Tibial artery (tissue), 4 donors: ENCODE results near the gene ATP5F1D.

Source experiments
- DNase-seq, 2 donors: peaks; one replicate each; pipeline ENCODE4 v3.0.0-alpha.2; 2019
- H3K27ac ChIP-seq, 2 donors: fragments of 200-600 bp; sonication (generic) in 1 of 2; 1 replicate in 1 of 2; 2 replicates in 1 of 2; pipeline ENCODE4 v1.5.1; 2018 to 2019; ENCODE audit warnings: mild to moderate bottlenecking in 1 of 2
- H3K27me3 ChIP-seq, 2 donors: fragments of 200-600 bp; sonication (generic) in 1 of 2; one replicate each; pipeline versions ENCODE4 v1.5.1 to v1.6.0; 2016 to 2019
- H3K36me3 ChIP-seq, 3 donors: fragments of 200-600 bp; sonication (generic) in 2 of 3; one replicate each; pipeline ENCODE4 v1.5.1; 2016 to 2019; ENCODE audit warnings: mild to moderate bottlenecking in 2 of 3
- H3K4me1 ChIP-seq, 4 donors: fragments of 200-600 bp; sonication (generic) in 2 of 4; 1 replicate in 3 of 4; 2 replicates in 1 of 4; pipeline ENCODE4 v1.5.1; 2016 to 2019
- H3K4me3 ChIP-seq, 2 donors: fragments of 200-600 bp; sonication (generic) in 1 of 2; 1 replicate in 1 of 2; 2 replicates in 1 of 2; pipeline ENCODE4 v1.5.1; 2018 to 2019; ENCODE audit warnings: mild to moderate bottlenecking in 2 of 2
- H3K9me3 ChIP-seq, 3 donors: fragments of 200-600 bp; sonication (generic) in 1 of 3; one replicate each; pipeline ENCODE4 v1.5.1; 2016 to 2019
- CTCF ChIP-seq, 2 experiments: fragments of 200-600 bp in 1 of 2; fragments of 450-650 bp in 1 of 2; IDR thresholded peaks; one replicate each; pipeline ENCODE4 v1.5.1; 2017 to 2019; ENCODE audit warnings: antibody characterized with exemption in 2 of 2, mild to moderate bottlenecking in 1 of 2, moderate library complexity in 1 of 2
- intact Hi-C: fragments of 100-400 bp; cut with DNase I; formaldehyde crosslinking; loops from one replicate; pipeline ENCODE4 v1.15.0; 2023; ENCODE audit warnings: low total_unique reads

ATP5F1D gene

DNA sequence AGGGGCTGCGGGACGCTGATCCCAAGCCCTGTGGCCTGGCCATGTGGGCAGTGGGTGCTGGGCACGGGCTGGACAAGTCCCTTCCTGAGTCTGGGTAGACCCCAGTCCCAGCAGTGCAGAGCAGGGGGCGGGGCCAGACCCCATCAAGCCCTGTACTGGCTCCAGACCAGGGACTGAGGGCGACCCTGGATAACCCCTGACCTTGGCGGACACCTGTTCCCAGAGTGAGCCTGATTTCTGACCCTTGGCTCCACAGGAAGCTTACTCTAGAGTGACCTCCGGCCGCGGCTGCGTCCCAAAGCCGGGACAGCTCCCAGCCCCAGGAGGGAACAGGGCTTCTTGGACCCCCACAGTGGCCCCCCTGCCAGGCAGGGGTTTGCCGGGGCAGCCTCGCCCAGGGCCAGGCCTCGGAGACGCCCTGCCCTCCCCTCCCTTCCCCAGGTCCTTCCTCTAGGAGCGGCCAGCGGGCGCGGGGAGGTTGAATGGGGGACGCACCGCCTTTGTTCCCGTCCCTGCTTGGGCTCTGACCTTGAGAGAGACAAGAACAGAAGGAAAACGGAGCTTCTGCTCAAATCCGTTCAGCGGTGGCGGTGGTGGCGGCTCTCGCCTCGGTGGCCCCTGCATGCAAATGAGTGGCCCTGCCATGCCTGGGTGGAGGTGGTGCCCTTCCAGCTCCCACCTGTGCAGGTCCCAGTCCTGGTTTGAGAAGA is 41.8 kb downstream of the ATP5F1D start:
- H3K9me3 ChIP-seq, result no peaks in the 10 kb centered on the region
- peaks cover 4 to 13% (median 10%) of the 10 kb centered on the region in 3 donors for H3K36me3 ChIP-seq
- TF ChIP-seq CTCF (IDR thresholded peaks at IDR 0.05), result no peak
- intact Hi-C loops, result loop anchor here (5.0 kb wide), 1 partner anchor 89 kb away; no protein-coding TSS in a partner anchor
- H3K27ac ChIP-seq, result no peak overlapping the region
- DNase-seq, result no peak
- peaks cover 3 to 53% of the 10 kb centered on the region in 2 donors for H3K27me3 ChIP-seq
- peaks cover 0 to 30% (median 18%) of the 10 kb centered on the region in 4 donors for H3K4me1 ChIP-seq
- no peak overlapping the region for H3K4me3 ChIP-seq

DNA sequence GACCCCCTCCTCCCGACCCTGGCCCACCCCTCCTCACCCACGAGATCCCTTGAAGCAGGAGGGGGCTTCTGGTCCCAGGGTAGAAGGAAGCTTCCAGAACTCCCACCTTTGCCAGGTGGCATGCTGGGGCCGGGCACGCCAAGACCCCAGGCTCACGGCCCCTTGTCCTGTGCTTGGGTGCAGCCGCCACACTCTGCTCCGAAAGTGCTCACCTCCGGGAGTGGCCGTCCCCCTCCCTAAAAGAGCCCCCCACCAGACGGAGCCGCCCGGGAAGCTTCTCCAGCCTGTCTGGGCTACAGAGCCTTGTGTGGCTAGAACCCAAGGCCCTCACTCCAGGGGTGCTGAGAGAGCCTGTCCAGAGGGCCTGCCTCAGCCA is 42.4 kb downstream of the ATP5F1D start:
- H3K27me3 ChIP-seq, result peaks cover 3 to 58% of the 10 kb centered on the region in 2 donors
- intact Hi-C loops, result loop anchor here (5.0 kb wide), 1 partner anchor 88 kb away; no protein-coding TSS in a partner anchor
- H3K27ac ChIP-seq, result no peak overlapping the region

DNA sequence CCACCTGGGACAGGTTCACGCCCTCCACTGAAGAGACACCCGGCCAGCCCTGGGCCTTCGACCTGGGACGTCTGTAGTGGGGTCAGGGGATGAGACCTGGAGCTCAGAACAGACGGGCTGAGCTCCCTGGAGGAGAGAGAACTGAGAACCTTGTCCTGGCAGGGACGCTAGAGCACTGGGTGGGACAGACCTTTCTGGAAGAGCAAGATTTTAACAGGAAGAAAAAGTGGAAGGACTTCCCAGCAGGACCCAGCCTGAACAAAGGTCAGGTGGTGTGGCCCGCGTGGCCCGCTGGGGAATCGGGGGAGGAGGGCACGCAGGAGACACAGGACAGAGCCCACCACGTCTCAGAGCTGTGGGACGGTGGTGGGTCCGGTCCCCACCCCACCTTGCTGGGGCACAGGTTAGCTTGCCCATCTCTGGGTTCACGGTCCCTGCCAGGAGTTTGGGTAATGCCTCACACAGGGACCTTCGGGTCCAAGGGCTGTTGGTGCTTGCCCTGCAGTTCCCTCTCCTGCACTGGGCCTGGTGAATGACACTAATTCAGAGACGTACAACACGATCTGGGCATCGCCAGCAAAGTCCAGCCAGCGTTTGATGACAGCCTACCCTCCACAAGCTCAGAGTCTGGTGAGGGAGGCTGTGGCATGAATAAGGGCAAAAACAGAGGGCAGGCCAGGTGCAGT is 42.9 kb downstream of the ATP5F1D start:
- peaks cover 0 to 30% (median 18%) of the 10 kb centered on the region in 4 donors for H3K4me1 ChIP-seq
- H3K27ac ChIP-seq, result no peak overlapping the region
- H3K4me3 ChIP-seq, result no peak overlapping the region
- peaks cover 3 to 64% of the 10 kb centered on the region in 2 donors for H3K27me3 ChIP-seq
- no peaks in the 10 kb centered on the region for H3K9me3 ChIP-seq
- TF ChIP-seq CTCF (IDR thresholded peaks at IDR 0.05), result no peak
- intact Hi-C loops, result loop anchor here (5.0 kb wide), 1 partner anchor 88 kb away; no protein-coding TSS in a partner anchor
- no peak for DNase-seq
- H3K36me3 ChIP-seq, result peaks cover 0 to 2% (median 1%) of the 10 kb centered on the region in 3 donors

More for the DNA sequence above, 42.4 kb downstream of the ATP5F1D start:
- Histone ChIP-seq H3K4me1 (peaks cover 0 to 30% (median 18%) of the 10 kb centered on the region in 4 donors), H3K9me3 (no peaks in the 10 kb centered on the region), H3K36me3 (peaks cover 3 to 8% (median 7%) of the 10 kb centered on the region in 3 donors), H3K4me3 (no peak overlapping the region)
- TF ChIP-seq CTCF (IDR thresholded peaks at IDR 0.05), result no peak
- DNase-seq, result no peak

- H3K27me3 ChIP-seq, result peaks cover 3 to 71% of the 10 kb centered on the region in 2 donors
- no peaks in the 10 kb centered on the region for H3K9me3 ChIP-seq
- peaks cover 0 to 25% (median 18%) of the 10 kb centered on the region in 4 donors for H3K4me1 ChIP-seq
- intact Hi-C loops, result loop anchor here (5.0 kb wide), 1 partner anchor 87 kb away; no protein-coding TSS in a partner anchor
- H3K27ac ChIP-seq, result no peak overlapping the region
- TF ChIP-seq CTCF (IDR thresholded peaks at IDR 0.05), result no peak
- H3K36me3 ChIP-seq, result no peaks in the 10 kb centered on the region
- H3K4me3 ChIP-seq, result no peak overlapping the region
- DNase-seq, result no peak
Measured at GRCh38 chr19:1284979-1285736, 43.6 kb downstream of the ATP5F1D start.

DNA sequence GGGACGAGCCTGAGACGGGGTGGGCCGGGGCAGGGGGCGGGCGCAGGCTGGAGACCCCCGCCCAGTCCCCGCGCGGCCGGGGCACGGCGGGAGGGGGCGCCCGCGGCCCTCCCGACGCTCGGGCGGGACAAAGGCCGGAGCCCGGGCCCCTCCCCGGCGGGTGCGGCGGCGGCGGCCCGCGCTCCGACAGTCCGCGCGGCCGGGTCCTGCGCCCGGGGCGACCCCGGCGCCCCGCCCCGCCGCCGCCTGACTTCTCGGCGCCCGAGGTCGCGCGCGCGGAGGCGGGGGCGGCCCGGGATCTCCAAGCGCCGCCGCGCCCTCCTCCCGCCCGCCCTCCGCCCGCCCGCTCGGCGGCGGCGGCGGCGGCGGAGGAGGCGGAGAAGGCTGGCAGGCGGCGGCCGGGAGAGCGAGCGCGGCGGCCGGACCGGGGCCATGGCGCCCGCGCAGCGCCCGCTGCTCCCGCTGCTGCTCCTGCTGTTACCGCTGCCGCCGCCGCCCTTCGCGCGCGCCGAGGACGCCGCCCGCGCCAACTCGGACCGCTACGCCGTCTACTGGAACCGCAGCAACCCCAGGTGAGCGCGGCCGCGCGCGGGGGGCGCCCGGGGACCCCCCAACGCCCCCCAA is 44.3 kb downstream of the ATP5F1D start, which contains the start of gene EFNA2:
Gene EFNA2 (plus strand): TSS at position 137 of the 624 bp plus-strand sequence. CDS start 296 bp downstream, at position 433.
- intact Hi-C loops, result no loop called here
- H3K36me3 ChIP-seq, result no peaks in the 10 kb centered on the region
- DNase-seq, result no peak
- H3K4me1 ChIP-seq, result peaks cover 0 to 25% (median 18%) of the 10 kb centered on the region in 4 donors
- H3K27me3 ChIP-seq, result peaks cover 3 to 78% of the 10 kb centered on the region in 2 donors
- no peak for TF ChIP-seq CTCF (IDR thresholded peaks at IDR 0.05)
- no peaks in the 10 kb centered on the region for H3K9me3 ChIP-seq
- no peak within 1 kb of the TSS for H3K27ac ChIP-seq
- peak within 1 kb of the TSS; percentile 8 to 20 for H3K4me3 ChIP-seq
